Measurements from ENCODE around the gene HCK. TPM values are rescaled to one million over a fixed set of nuclear protein-coding genes. Genes with fewer than 3 reads are reported as not detected.

Gene HCK
- total and polyA plus RNA-seq, 2 donors (not counting 1 experiment from before 2014, with no cell fraction given) = not detected

GRCh38 chr20:32035426-32035779 lies 16.6 kb upstream of the HCK start:
- Histone ChIP-seq H3K27ac (ENCODE audit: insufficient read depth, low read length) (no peak overlapping the region), H3K9me3 (ENCODE audit: control insufficient read depth, insufficient read depth, low read depth, low read length) (no peaks in the 10 kb centered on the region), H3K36me3 (ENCODE audit: control insufficient read depth, insufficient read depth, low read length) (no peaks in the 10 kb centered on the region), H3K27me3 (ENCODE audit: control insufficient read depth, insufficient read depth, low read length) (peaks cover 40% of the 10 kb centered on the region), H3K79me2 (ENCODE audit: control insufficient read depth, insufficient read depth, low read length) (no peaks in the 10 kb centered on the region), H3K4me2 (ENCODE audit: extremely low read depth, insufficient read depth, low read length) (no peak overlapping the region), H4K20me1 (ENCODE audit: control insufficient read depth, extremely low read depth, insufficient read depth, low read length) (no peaks in the 10 kb centered on the region), H2AFZ (ENCODE audit: low read length) (no peak overlapping the region), H3K4me3 (replicated peaks in 1 of 4; ENCODE audit: control extremely low read depth in 1 of 4, insufficient read depth in 1 of 4, low read depth in 3 of 4, low read length in 4 of 4) (no peak overlapping the region), H3K9ac (ENCODE audit: insufficient read depth, low read length) (no peak overlapping the region), H3K4me1 (ENCODE audit: control insufficient read depth, extremely low read depth, insufficient read depth, low read length) (no peaks in the 10 kb centered on the region)
- TF ChIP-seq CTCF (conservative IDR thresholded peaks at IDR 0.05 in 1 of 2, IDR thresholded peaks at IDR 0.05 in 1 of 2; ENCODE audit: low read depth in 1 of 2, low read length in 2 of 2) = no peak
- TF ChIP-seq EZH2 (IDR thresholded peaks at IDR 0.05; ENCODE audit: low read length, missing control alignments) = no peak
- DNase-seq (ENCODE audit: low read depth in 2 of 2) = no peak

DNA sequence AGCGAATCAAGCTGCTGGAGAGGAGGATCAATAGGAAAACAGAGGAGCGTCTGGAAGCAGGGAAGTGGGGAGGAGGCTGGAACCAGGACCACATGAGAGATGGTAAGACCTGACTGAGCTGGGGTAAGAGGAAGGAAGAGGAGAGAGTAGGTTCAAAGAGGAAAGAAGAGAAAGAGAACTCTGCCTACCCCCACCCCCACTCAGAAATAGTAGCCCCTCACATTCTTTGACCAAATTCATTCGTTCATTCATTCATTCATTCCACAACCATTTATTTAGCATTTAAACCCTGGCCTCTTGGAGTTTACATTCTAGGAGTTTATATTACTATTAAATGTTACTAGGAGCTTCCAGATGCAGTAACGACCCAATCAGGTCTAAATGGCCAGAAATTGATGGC lies 15.8 kb upstream of the HCK start:
- no peak for DNase-seq (ENCODE audit: low read depth in 2 of 2)
- Histone ChIP-seq H3K4me1 (ENCODE audit: control insufficient read depth, extremely low read depth, insufficient read depth, low read length) (no peaks in the 10 kb centered on the region), H3K27ac (ENCODE audit: insufficient read depth, low read length) (no peak overlapping the region), H3K4me2 (ENCODE audit: extremely low read depth, insufficient read depth, low read length) (no peak overlapping the region), H3K4me3 (replicated peaks in 1 of 4; ENCODE audit: control extremely low read depth in 1 of 4, insufficient read depth in 1 of 4, low read depth in 3 of 4, low read length in 4 of 4) (no peak overlapping the region), H3K36me3 (ENCODE audit: control insufficient read depth, insufficient read depth, low read length) (no peaks in the 10 kb centered on the region), H3K9me3 (ENCODE audit: control insufficient read depth, insufficient read depth, low read depth, low read length) (no peaks in the 10 kb centered on the region), H4K20me1 (ENCODE audit: control insufficient read depth, extremely low read depth, insufficient read depth, low read length) (no peaks in the 10 kb centered on the region), H2AFZ (ENCODE audit: low read length) (no peak overlapping the region), H3K27me3 (ENCODE audit: control insufficient read depth, insufficient read depth, low read length) (peaks cover 40% of the 10 kb centered on the region), H3K79me2 (ENCODE audit: control insufficient read depth, insufficient read depth, low read length) (no peaks in the 10 kb centered on the region), H3K9ac (ENCODE audit: insufficient read depth, low read length) (no peak overlapping the region)
- TF ChIP-seq EZH2 (IDR thresholded peaks at IDR 0.05; ENCODE audit: low read length, missing control alignments) (no peak), CTCF (conservative IDR thresholded peaks at IDR 0.05 in 1 of 2, IDR thresholded peaks at IDR 0.05 in 1 of 2; ENCODE audit: low read depth in 1 of 2, low read length in 2 of 2) (no peak)

GRCh38 chr20:32036716-32037485 lies 15.1 kb upstream of the HCK start:
- Histone ChIP-seq H3K27me3 (ENCODE audit: control insufficient read depth, insufficient read depth, low read length) (peaks cover 40% of the 10 kb centered on the region), H3K4me2 (ENCODE audit: extremely low read depth, insufficient read depth, low read length) (no peak overlapping the region)

More at GRCh38 chr20:32036716-32037485, 15.1 kb upstream of the HCK start:
- TF ChIP-seq EZH2 (IDR thresholded peaks at IDR 0.05; ENCODE audit: low read length, missing control alignments) = no peak
- no peak for TF ChIP-seq CTCF (conservative IDR thresholded peaks at IDR 0.05 in 1 of 2, IDR thresholded peaks at IDR 0.05 in 1 of 2; ENCODE audit: low read depth in 1 of 2, low read length in 2 of 2)
- H3K79me2 ChIP-seq (ENCODE audit: control insufficient read depth, insufficient read depth, low read length) = no peaks in the 10 kb centered on the region
- no peaks in the 10 kb centered on the region for H3K36me3 ChIP-seq (ENCODE audit: control insufficient read depth, insufficient read depth, low read length)
- no peak overlapping the region for H2AFZ ChIP-seq (ENCODE audit: low read length)
- no peaks in the 10 kb centered on the region for H3K9me3 ChIP-seq (ENCODE audit: control insufficient read depth, insufficient read depth, low read depth, low read length)
- H3K4me3 ChIP-seq (replicated peaks in 1 of 4; ENCODE audit: control extremely low read depth in 1 of 4, insufficient read depth in 1 of 4, low read depth in 3 of 4, low read length in 4 of 4) = no peak overlapping the region
- H4K20me1 ChIP-seq (ENCODE audit: control insufficient read depth, extremely low read depth, insufficient read depth, low read length) = no peaks in the 10 kb centered on the region
- H3K9ac ChIP-seq (ENCODE audit: insufficient read depth, low read length) = no peak overlapping the region
- no peaks in the 10 kb centered on the region for H3K4me1 ChIP-seq (ENCODE audit: control insufficient read depth, extremely low read depth, insufficient read depth, low read length)
- no peak overlapping the region for H3K27ac ChIP-seq (ENCODE audit: insufficient read depth, low read length)
- peak in 1 of 2 donors; percentile 62 for DNase-seq (ENCODE audit: low read depth in 2 of 2)
